ENCODE data around the gene FOXK1.

- TF ChIP-seq CTCF (IDR thresholded peaks at IDR 0.05; ENCODE audit: insufficient read depth, low read depth, low read length): no peak
- no peak for TF ChIP-seq EZH2 (IDR thresholded peaks at IDR 0.05; ENCODE audit: insufficient read depth, low read length)
Measured at GRCh38 chr7:4765776-4766490, 83.8 kb downstream of the FOXK1 start.
